Lower leg skin (tissue), 3 donors: ENCODE data around the gene SH3RF3.

Experiments used
- POLR2A ChIP-seq, 2 donors: fragments of 450-650 bp; IDR thresholded peaks; one replicate each; pipeline ENCODE4 v1.6.1; 2016 to 2017; ENCODE audit warnings: antibody characterized with exemption in 2 of 2, mild to moderate bottlenecking in 1 of 2, moderate library complexity in 1 of 2
- TF ChIP-seq, protein P1 (sequence below), 3 donors: fragments of 450-650 bp; IDR thresholded peaks; one replicate each; pipeline ENCODE4 v1.5.1; 2016; ENCODE audit warnings: antibody characterized with exemption in 3 of 3, mild to moderate bottlenecking in 3 of 3, moderate library complexity in 2 of 3

DNA sequence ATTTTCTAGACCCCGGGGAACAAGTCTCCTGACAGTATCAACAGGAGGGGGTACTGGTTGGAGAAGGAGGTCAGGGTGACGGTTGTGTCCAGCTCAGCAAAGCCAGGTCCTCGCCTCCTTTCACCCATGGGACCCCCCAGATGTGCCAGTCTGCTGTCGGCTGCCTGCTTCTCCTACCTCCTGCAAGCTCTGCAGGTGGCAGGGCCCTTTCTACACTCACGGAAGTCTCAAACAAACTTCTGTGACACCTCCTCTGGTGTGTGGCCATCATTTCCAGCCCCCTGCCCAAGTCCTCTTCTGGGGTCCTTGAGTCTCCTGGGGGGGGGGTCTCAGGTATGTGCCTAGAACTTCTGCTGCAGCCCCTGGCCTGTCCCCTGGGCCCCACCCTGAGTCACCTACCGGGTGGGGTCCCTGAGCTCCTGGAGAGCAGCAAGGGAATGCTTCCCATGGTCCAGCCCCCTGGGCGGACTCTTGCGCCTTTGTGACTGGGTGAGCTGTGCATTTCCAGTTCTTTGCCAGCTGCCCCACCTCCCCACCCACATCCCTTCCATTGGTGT is 12.8 kb downstream of the SH3RF3 start:
- TF ChIP-seq, protein P1, sequence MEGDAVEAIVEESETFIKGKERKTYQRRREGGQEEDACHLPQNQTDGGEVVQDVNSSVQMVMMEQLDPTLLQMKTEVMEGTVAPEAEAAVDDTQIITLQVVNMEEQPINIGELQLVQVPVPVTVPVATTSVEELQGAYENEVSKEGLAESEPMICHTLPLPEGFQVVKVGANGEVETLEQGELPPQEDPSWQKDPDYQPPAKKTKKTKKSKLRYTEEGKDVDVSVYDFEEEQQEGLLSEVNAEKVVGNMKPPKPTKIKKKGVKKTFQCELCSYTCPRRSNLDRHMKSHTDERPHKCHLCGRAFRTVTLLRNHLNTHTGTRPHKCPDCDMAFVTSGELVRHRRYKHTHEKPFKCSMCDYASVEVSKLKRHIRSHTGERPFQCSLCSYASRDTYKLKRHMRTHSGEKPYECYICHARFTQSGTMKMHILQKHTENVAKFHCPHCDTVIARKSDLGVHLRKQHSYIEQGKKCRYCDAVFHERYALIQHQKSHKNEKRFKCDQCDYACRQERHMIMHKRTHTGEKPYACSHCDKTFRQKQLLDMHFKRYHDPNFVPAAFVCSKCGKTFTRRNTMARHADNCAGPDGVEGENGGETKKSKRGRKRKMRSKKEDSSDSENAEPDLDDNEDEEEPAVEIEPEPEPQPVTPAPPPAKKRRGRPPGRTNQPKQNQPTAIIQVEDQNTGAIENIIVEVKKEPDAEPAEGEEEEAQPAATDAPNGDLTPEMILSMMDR (IDR thresholded peaks at IDR 0.05) = no peak
- TF ChIP-seq POLR2A (IDR thresholded peaks at IDR 0.05) = no peak
